HepG2 (cell line): ENCODE measurements around the gene HYAL2. TPM values are rescaled to one million over a fixed set of nuclear protein-coding genes. Genes with fewer than 3 reads are reported as not detected.

Experiments used
- EZH2 ChIP-seq: conservative IDR thresholded peaks from 2 replicates; pipeline ENCODE4 v1.6.1; 2012; ENCODE audit warnings: mild to moderate bottlenecking, low read depth, low read length, moderate library complexity
- GATA4 ChIP-seq: sonication (generic); IDR thresholded peaks from 2 replicates; pipeline ENCODE4 v1.6.1; 2016; ENCODE audit warnings: antibody characterized with exemption, low read depth, borderline replicate concordance
- KIAA2018 ChIP-seq: sonication (generic); formaldehyde crosslinking; IDR thresholded peaks from 2 replicates; pipeline ENCODE4 v1.5.0; 2020; ENCODE audit warnings: mild to moderate bottlenecking, missing genetic modification reagents, borderline replicate concordance
- SMYD3 ChIP-seq: sonication (generic); formaldehyde crosslinking; IDR thresholded peaks from 2 replicates; pipeline ENCODE4 v1.8.1; 2023; ENCODE audit warnings: mild to moderate bottlenecking, missing genetic modification reagents
- SYNCRIP ChIP-seq: fragments of 200-400 bp; formaldehyde crosslinking; IDR thresholded peaks from 2 replicates; pipeline ENCODE4 v1.6.1; 2018; ENCODE audit warnings: mild to moderate bottlenecking, low read depth, low read length; ENCODE audit not compliant: insufficient read depth
- ZFP1 ChIP-seq: IDR thresholded peaks from 2 replicates; pipeline ENCODE4 v1.6.1; 2016
- ZNF333 ChIP-seq: sonication (generic); formaldehyde crosslinking; IDR thresholded peaks from 2 replicates; pipeline ENCODE4 v1.4.0; 2020; ENCODE audit warnings: mild to moderate bottlenecking, missing genetic modification reagents, borderline replicate concordance
- ZNF724P ChIP-seq: sonication (generic); formaldehyde crosslinking; IDR thresholded peaks from 2 replicates; pipeline ENCODE4 v1.8.0; 2022; ENCODE audit warnings: missing genetic modification reagents, borderline replicate concordance
- polyA plus RNA-seq, 8 experiments: library from polyadenylated mRNA; depleted of rRNA in 3 of 8; stranded (reverse) in 7 of 8; unstranded in 1 of 8; fragments of >200 nt; fragmentation: Illumina TruSeq in 4 of 8; extraction: Trizol in 4 of 8; gene quantifications; 2 replicates each; pipeline versions ENCODE4 v1.2.1 to v1.2.3, GENCODE V29; 2011 to 2016; ENCODE audit warnings: low read depth in 4 of 8, missing spikeins in 1 of 8, mixed read lengths in 1 of 8; ENCODE audit not compliant: insufficient read depth in 1 of 8
- total RNA-seq, 5 experiments: library from RNA; depleted of rRNA; stranded (reverse); fragments of >200 nt; fragmentation: Illumina TruSeq; extraction: Trizol; gene quantifications; 2 replicates each; pipeline ENCODE4 v1.2.3, GENCODE V29; 2016; ENCODE audit warnings: low read depth in 1 of 5
- TF ChIP-seq, protein P1 (sequence below): sonication (generic); formaldehyde crosslinking; IDR thresholded peaks from 2 replicates; pipeline ENCODE4 v1.4.0; 2020; ENCODE audit warnings: missing genetic modification reagents
- TF ChIP-seq, protein P2 (sequence below): sonication (generic); formaldehyde crosslinking; IDR thresholded peaks from one replicate; pipeline ENCODE4 v1.5.1; 2020; ENCODE audit warnings: mild to moderate bottlenecking, missing genetic modification reagents; ENCODE audit errors: not compliant biosample characterization

HYAL2 gene
- total and polyA plus RNA-seq, 2 of the 13 experiments (the other 11 are each of a cell fraction or from before 2014, with no cell fraction given), result 76.2 to 102 TPM

- 0 out of 2 replicates have a peak, but pooled peaks have one; percentile 89 for TF ChIP-seq KIAA2018 (CRISPR knock-in tag)
- TF ChIP-seq, protein P1, sequence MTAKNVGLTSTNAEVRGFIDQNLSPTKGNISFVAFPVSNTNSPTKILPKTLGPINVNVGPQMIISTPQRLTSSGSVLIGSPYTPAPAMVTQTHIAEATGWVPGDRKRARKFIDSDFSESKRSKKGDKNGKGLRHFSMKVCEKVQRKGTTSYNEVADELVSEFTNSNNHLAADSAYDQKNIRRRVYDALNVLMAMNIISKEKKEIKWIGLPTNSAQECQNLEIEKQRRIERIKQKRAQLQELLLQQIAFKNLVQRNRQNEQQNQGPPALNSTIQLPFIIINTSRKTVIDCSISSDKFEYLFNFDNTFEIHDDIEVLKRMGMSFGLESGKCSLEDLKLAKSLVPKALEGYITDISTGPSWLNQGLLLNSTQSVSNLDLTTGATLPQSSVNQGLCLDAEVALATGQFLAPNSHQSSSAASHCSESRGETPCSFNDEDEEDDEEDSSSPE (CRISPR knock-in tag), result peak; percentile 86
- TF ChIP-seq SYNCRIP, result no peak
- TF ChIP-seq EZH2, result no peak
- TF ChIP-seq SMYD3, result peak; percentile 84; the same call in 1 of the 2 replicates
- TF ChIP-seq ZNF724P (CRISPR knock-in tag), result peak; percentile 43; the same call in 1 of the 2 replicates
- peak; percentile 82; the same call in 1 of the 2 replicates for TF ChIP-seq ZNF333 (CRISPR knock-in tag)
- TF ChIP-seq, protein P2, sequence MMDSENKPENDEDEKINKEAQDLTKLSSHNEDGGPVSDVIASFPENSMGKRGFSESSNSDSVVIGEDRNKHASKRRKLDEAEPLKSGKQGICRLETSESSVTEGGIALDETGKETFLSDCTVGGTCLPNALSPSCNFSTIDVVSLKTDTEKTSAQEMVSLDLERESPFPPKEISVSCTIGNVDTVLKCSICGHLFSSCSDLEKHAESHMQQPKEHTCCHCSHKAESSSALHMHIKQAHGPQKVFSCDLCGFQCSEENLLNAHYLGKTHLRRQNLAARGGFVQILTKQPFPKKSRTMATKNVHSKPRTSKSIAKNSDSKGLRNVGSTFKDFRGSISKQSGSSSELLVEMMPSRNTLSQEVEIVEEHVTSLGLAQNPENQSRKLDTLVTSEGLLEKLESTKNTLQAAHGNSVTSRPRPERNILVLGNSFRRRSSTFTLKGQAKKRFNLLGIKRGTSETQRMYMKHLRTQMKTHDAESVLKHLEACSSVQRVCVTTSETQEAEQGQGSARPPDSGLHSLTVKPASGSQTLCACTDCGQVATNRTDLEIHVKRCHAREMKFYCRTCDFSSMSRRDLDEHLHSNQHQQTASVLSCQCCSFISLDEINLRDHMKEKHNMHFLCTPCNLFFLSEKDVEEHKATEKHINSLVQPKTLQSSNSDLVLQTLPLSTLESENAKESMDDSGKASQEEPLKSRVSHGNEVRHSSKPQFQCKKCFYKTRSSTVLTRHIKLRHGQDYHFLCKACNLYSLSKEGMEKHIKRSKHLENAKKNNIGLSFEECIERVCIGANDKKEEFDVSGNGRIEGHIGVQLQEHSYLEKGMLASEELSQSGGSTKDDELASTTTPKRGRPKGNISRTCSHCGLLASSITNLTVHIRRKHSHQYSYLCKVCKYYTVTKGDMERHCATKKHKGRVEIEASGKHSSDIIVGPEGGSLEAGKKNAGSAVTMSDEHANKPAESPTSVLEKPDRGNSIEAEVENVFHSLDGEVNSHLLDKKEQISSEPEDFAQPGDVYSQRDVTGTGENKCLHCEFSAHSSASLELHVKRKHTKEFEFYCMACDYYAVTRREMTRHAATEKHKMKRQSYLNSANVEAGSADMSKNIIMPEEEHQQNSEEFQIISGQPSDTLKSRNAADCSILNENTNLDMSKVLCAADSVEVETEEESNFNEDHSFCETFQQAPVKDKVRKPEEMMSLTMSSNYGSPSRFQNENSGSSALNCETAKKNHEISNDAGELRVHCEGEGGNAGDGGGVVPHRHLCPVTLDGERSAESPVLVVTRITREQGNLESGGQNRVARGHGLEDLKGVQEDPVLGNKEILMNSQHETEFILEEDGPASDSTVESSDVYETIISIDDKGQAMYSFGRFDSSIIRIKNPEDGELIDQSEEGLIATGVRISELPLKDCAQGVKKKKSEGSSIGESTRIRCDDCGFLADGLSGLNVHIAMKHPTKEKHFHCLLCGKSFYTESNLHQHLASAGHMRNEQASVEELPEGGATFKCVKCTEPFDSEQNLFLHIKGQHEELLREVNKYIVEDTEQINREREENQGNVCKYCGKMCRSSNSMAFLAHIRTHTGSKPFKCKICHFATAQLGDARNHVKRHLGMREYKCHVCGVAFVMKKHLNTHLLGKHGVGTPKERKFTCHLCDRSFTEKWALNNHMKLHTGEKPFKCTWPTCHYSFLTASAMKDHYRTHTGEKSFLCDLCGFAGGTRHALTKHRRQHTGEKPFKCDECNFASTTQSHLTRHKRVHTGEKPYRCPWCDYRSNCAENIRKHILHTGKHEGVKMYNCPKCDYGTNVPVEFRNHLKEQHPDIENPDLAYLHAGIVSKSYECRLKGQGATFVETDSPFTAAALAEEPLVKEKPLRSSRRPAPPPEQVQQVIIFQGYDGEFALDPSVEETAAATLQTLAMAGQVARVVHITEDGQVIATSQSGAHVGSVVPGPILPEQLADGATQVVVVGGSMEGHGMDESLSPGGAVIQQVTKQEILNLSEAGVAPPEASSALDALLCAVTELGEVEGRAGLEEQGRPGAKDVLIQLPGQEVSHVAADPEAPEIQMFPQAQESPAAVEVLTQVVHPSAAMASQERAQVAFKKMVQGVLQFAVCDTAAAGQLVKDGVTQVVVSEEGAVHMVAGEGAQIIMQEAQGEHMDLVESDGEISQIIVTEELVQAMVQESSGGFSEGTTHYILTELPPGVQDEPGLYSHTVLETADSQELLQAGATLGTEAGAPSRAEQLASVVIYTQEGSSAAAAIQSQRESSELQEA (CRISPR knock-in tag), result peak; percentile 30
- TF ChIP-seq ZFP1 (CRISPR knock-in tag), result 0 out of 2 replicates have a peak, but pooled peaks have one; percentile 14
- TF ChIP-seq GATA4, result peak; percentile 56
Measured at GRCh38 chr3:50337175-50337861, 14.8 kb upstream of the HYAL2 start (continued).
